Neural cell (in vitro differentiated cells): ENCODE data around the gene ANK2. TPM values are rescaled to one million over a fixed set of nuclear protein-coding genes. Genes with fewer than 3 reads are reported as not detected.

Experiments
- H2AFZ ChIP-seq: fragments of 200-600, 300-800 bp; sonication (generic), shearing (Covaris generic); 2 replicates; pipeline ENCODE4 v1.6.0; 2014; ENCODE audit warnings: low read depth, mild to moderate bottlenecking, antibody characterized with exemption, low read length, moderate library complexity
- H3F3A ChIP-seq: fragments of 200-600 bp; shearing (Covaris generic); 2 replicates; pipeline ENCODE4 v1.6.1; 2016; ENCODE audit warnings: mild to moderate bottlenecking, moderate library complexity, mixed read lengths, antibody characterized with exemption, low read length; ENCODE audit not compliant: insufficient read depth, poor library complexity, severe bottlenecking
- H3K27ac ChIP-seq: fragments of 200-600, 300-800 bp; sonication (generic), shearing (Covaris generic); 2 replicates; pipeline ENCODE4 v1.5.1; 2014; ENCODE audit warnings: mild to moderate bottlenecking, low read length, moderate library complexity
- H3K27me3 ChIP-seq: fragments of 300-800, 200-600 bp; sonication (generic), shearing (Covaris generic); 2 replicates; pipeline ENCODE4 v1.6.0; 2014; ENCODE audit warnings: mild to moderate bottlenecking, low read depth, low read length, moderate library complexity; ENCODE audit not compliant: insufficient read depth
- H3K36me3 ChIP-seq: fragments of 300-800, 200-600 bp; sonication (generic), shearing (Covaris generic); 2 replicates; pipeline ENCODE4 v1.5.1; 2014; ENCODE audit warnings: mild to moderate bottlenecking, antibody characterized with exemption, low read length, moderate library complexity; ENCODE audit not compliant: insufficient read depth
- H3K4me2 ChIP-seq: fragments of 300-800, 200-600 bp; sonication (generic), shearing (Covaris generic); 2 replicates; pipeline ENCODE4 v1.6.0; 2014; ENCODE audit warnings: mild to moderate bottlenecking, low read length
- H3K4me3 ChIP-seq: fragments of 300-800, 200-600 bp; sonication (generic), shearing (Covaris generic); 2 replicates; pipeline ENCODE4 v1.5.1; 2014; ENCODE audit warnings: mild to moderate bottlenecking, low read length, moderate library complexity
- H3K79me2 ChIP-seq: fragments of 200-600 bp; shearing (Covaris generic); replicated peaks from 2 replicates; pipeline ENCODE4 v1.6.0; 2014; ENCODE audit warnings: mild to moderate bottlenecking, low read length, moderate library complexity; ENCODE audit not compliant: insufficient read depth
- H3K9ac ChIP-seq: fragments of 300-800, 200-600 bp; sonication (generic), shearing (Covaris generic); 2 replicates; pipeline ENCODE4 v1.6.1; 2016; ENCODE audit warnings: mild to moderate bottlenecking, low read length, mixed read lengths
- H3K9me2 ChIP-seq: fragments of 200-600 bp; shearing (Covaris generic); 2 replicates; pipeline ENCODE4 v1.6.1; 2016; ENCODE audit warnings: mild to moderate bottlenecking, low read length, mixed read lengths; ENCODE audit not compliant: insufficient read depth
- H3K9me3 ChIP-seq: fragments of 200-600, 300-800 bp; sonication (generic), shearing (Covaris generic); 2 replicates; pipeline ENCODE4 v1.6.1; 2016; ENCODE audit warnings: mild to moderate bottlenecking, mixed run types, low read length, moderate library complexity, mixed read lengths
- H4K20me1 ChIP-seq: fragments of 200-600 bp; shearing (Covaris generic); 2 replicates; pipeline ENCODE4 v1.6.1; 2016; ENCODE audit warnings: mild to moderate bottlenecking, mixed run types; ENCODE audit not compliant: insufficient read depth
- CTCF ChIP-seq: fragments of 450-650 bp; IDR thresholded peaks from 2 replicates; pipeline ENCODE4 v1.5.1; 2014; ENCODE audit warnings: antibody characterized with exemption, mild to moderate bottlenecking, moderate library complexity; ENCODE audit not compliant: poor library complexity, severe bottlenecking
- EP300 ChIP-seq: fragments of 450-650 bp; conservative IDR thresholded peaks from 2 replicates; pipeline ENCODE4 v1.6.1; 2014; ENCODE audit warnings: antibody characterized with exemption, mild to moderate bottlenecking, moderate library complexity; ENCODE audit not compliant: poor library complexity, severe bottlenecking
- EZH2 ChIP-seq: fragments of 200-600, 300-800 bp; shearing (Covaris generic), sonication (generic); IDR thresholded peaks from 2 replicates; pipeline ENCODE4 v1.6.1; 2014; ENCODE audit warnings: antibody characterized with exemption, low read length, borderline replicate concordance, mild to moderate bottlenecking; ENCODE audit not compliant: insufficient read depth, poor library complexity, severe bottlenecking
- MXI1 ChIP-seq: fragments of 450-650 bp; conservative IDR thresholded peaks from 2 replicates; pipeline ENCODE4 v1.6.1; 2014; ENCODE audit warnings: antibody characterized with exemption, mild to moderate bottlenecking; ENCODE audit not compliant: poor library complexity, severe bottlenecking
- POLR2AphosphoS5 ChIP-seq: IDR thresholded peaks from 2 replicates; pipeline ENCODE4 v1.6.1; 2012
- RAD21 ChIP-seq: fragments of 450-650 bp; conservative IDR thresholded peaks from 2 replicates; pipeline ENCODE4 v1.6.1; 2014; ENCODE audit warnings: antibody characterized with exemption, mild to moderate bottlenecking, moderate library complexity
- REST ChIP-seq: IDR thresholded peaks from 2 replicates; pipeline ENCODE4 v1.6.1; 2012; ENCODE audit warnings: borderline replicate concordance
- SMC3 ChIP-seq: fragments of 450-650 bp; conservative IDR thresholded peaks from 2 replicates; pipeline ENCODE4 v1.6.1; 2014; ENCODE audit warnings: antibody characterized with exemption, mild to moderate bottlenecking, moderate library complexity; ENCODE audit not compliant: poor library complexity
- TAF1 ChIP-seq: IDR thresholded peaks from 2 replicates; pipeline ENCODE4 v1.6.1; 2012; ENCODE audit warnings: low read depth
- polyA plus RNA-seq: library from polyadenylated mRNA; depleted of rRNA; stranded (reverse); fragments of >200 nt; gene quantifications from 2 replicates; pipeline ENCODE4 v1.2.3, GENCODE V29; 2014

ANK2 gene
- polyA plus RNA-seq, 1 donor from 2014 or later, result 52.0 TPM

GRCh38 chr4:113397114-113397701 is 347.8 kb downstream of the ANK2 start:
- Histone ChIP-seq H4K20me1 (no peaks in the 10 kb centered on the region), H2AFZ (no peak overlapping the region), H3K27me3 (no peaks in the 10 kb centered on the region), H3K9me2 (no peaks in the 10 kb centered on the region), H3K4me3 (no peak overlapping the region), H3K36me3 (no peaks in the 10 kb centered on the region), H3K4me2 (no peak overlapping the region), H3K9ac (no peak overlapping the region), H3K79me2 (no peaks in the 10 kb centered on the region), H3F3A (no peaks in the 10 kb centered on the region), H3K9me3 (no peaks in the 10 kb centered on the region), H3K27ac (no peak overlapping the region)
- TF ChIP-seq CTCF (no peak), EZH2 (no peak), MXI1 (no peak), RAD21 (no peak), EP300 (no peak), REST (no peak), POLR2AphosphoS5 (no peak), SMC3 (no peak), TAF1 (no peak)

GRCh38 chr4:113398441-113399143 is 349.1 kb downstream of the ANK2 start:
- no peak overlapping the region for H3K27ac ChIP-seq
- no peaks in the 10 kb centered on the region for H3F3A ChIP-seq
- no peak overlapping the region for H3K4me2 ChIP-seq
- H3K4me3 ChIP-seq, result no peak overlapping the region
- H2AFZ ChIP-seq, result no peak overlapping the region
- TF ChIP-seq MXI1, result no peak
- no peak overlapping the region for H3K9ac ChIP-seq
- H4K20me1 ChIP-seq, result no peaks in the 10 kb centered on the region
- no peaks in the 10 kb centered on the region for H3K9me3 ChIP-seq
- no peaks in the 10 kb centered on the region for H3K36me3 ChIP-seq
- H3K27me3 ChIP-seq, result no peaks in the 10 kb centered on the region
- no peaks in the 10 kb centered on the region for H3K79me2 ChIP-seq
- H3K9me2 ChIP-seq, result no peaks in the 10 kb centered on the region
